ENCODE measurements around the gene GNG2. TPM values are rescaled to one million over a fixed set of nuclear protein-coding genes. Genes with fewer than 3 reads are reported as not detected.

GNG2 gene
- total RNA-seq, 1 experiment from 2014 or later, result 7.0 TPM

DNA sequence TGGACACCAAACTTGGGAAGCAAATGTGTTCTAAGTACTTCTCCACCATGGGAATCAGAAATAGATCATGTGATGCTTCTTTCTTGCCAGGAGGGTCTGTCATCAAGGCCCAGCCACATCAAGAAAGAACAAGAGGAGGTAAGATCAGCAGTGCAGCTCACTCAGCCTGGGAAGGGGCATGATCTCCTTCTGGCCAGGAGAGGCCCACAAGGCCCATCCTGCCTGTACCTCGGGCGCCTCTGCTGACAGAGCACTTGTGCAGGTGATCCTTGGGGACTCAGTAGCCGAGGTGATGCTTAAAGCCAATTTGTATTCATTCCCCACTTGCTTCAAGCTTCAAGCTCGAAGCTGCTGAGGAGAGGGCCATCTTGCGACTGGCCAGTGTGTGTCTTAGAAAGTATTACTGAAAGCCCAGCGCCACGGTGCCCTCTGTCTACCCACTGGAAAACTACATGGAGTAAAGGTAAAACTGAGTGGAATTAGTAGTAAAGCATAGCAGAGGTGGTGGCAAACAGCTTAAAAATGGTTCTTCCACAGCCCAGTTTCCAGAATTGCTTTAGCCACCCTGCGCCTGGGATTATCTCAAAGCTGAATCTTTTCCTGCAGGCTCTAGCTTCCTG lies 155.1 kb downstream of the GNG2 start:
- H3K4me3 Mint-ChIP-seq, result no peak overlapping the region
- no peak overlapping the region for H2BK15ac ChIP-seq (ENCODE audit: low read depth, low read length)
- H3K14ac ChIP-seq (ENCODE audit: insufficient read depth, low read length), result no peak overlapping the region
- no peak overlapping the region for H2AK5ac ChIP-seq (ENCODE audit: insufficient read length, low read length)
- H3K27me3 ChIP-seq (ENCODE audit: insufficient read depth, low read length), result no peaks in the 10 kb centered on the region
- no peak overlapping the region for H2BK20ac ChIP-seq (ENCODE audit: low read depth, low read length, poor library complexity, severe bottlenecking)
- H4K20me1 ChIP-seq (ENCODE audit: control insufficient read depth, insufficient read depth, insufficient read length), result no peaks in the 10 kb centered on the region
- no peak overlapping the region for H3K4me2 ChIP-seq (ENCODE audit: insufficient read depth, insufficient read length, low read length)
- H4K8ac ChIP-seq (replicated peaks; ENCODE audit: insufficient read length, low read depth, low read length), result no peak overlapping the region
- WGBS (ENCODE audit: extremely low coverage, insufficient read length, low lambda C conversion rate), result no CpG with 5 or more reads among the region's 8 CpGs
- H3T11ph ChIP-seq (ENCODE audit: low read length), result no peak overlapping the region
- H2BK12ac ChIP-seq (ENCODE audit: insufficient read length, low read depth, low read length), result no peak overlapping the region
- H3K18ac ChIP-seq (ENCODE audit: insufficient read length, low read depth, low read length), result no peak overlapping the region
- no peak overlapping the region for H3K27ac ChIP-seq (ENCODE audit: insufficient read length, low read depth, low read length)
- H3K4me1 ChIP-seq (ENCODE audit: insufficient read depth, low read length), result peaks cover 2% of the 10 kb centered on the region; the same call in 1 of the 2 replicates
- no peaks in the 10 kb centered on the region for H3K79me2 ChIP-seq (ENCODE audit: insufficient read depth, low read length)
- no peak overlapping the region for H3K27ac Mint-ChIP-seq
- no peaks in the 10 kb centered on the region for H3K9me3 Mint-ChIP-seq
- no peak overlapping the region for H2BK120ac ChIP-seq (ENCODE audit: low read depth, low read length, poor library complexity, severe bottlenecking)
- H3K36me3 Mint-ChIP-seq (ENCODE audit: insufficient read depth in 1 of 3, low read depth in 3 of 3), result peaks cover 9 to 17% (median 12%) of the 10 kb centered on the region in 3 experiments; a peak in 6 of 7 replicates
- peaks cover 40 to 48% of the 10 kb centered on the region in 2 experiments for H3K4me1 Mint-ChIP-seq
- no peaks in the 10 kb centered on the region; the same call in 1 of the 2 replicates for H3K27me3 Mint-ChIP-seq (ENCODE audit: low read depth)
- H2AFZ ChIP-seq (ENCODE audit: low read length), result no peak overlapping the region
- H3K23ac ChIP-seq (ENCODE audit: insufficient read length, low read depth, low read length), result no peak overlapping the region
- no peak overlapping the region for H3K56ac ChIP-seq (ENCODE audit: insufficient read length, low read depth, low read length)
- no peak overlapping the region for H2BK5ac ChIP-seq (ENCODE audit: insufficient read length, low read length)
- no peaks in the 10 kb centered on the region for H3K79me1 ChIP-seq (ENCODE audit: insufficient read depth, low read depth, low read length, poor library complexity, severe bottlenecking)
- H3K23me2 ChIP-seq (ENCODE audit: insufficient read length, low read depth, low read length, poor library complexity, severe bottlenecking), result no peaks in the 10 kb centered on the region
- TF ChIP-seq, protein P1, sequence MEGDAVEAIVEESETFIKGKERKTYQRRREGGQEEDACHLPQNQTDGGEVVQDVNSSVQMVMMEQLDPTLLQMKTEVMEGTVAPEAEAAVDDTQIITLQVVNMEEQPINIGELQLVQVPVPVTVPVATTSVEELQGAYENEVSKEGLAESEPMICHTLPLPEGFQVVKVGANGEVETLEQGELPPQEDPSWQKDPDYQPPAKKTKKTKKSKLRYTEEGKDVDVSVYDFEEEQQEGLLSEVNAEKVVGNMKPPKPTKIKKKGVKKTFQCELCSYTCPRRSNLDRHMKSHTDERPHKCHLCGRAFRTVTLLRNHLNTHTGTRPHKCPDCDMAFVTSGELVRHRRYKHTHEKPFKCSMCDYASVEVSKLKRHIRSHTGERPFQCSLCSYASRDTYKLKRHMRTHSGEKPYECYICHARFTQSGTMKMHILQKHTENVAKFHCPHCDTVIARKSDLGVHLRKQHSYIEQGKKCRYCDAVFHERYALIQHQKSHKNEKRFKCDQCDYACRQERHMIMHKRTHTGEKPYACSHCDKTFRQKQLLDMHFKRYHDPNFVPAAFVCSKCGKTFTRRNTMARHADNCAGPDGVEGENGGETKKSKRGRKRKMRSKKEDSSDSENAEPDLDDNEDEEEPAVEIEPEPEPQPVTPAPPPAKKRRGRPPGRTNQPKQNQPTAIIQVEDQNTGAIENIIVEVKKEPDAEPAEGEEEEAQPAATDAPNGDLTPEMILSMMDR (conservative IDR thresholded peaks at IDR 0.05), result peak; percentile 63
- no peak overlapping the region for H3K9ac ChIP-seq (ENCODE audit: extremely low read depth, insufficient read length, low read length)
- no peaks in the 10 kb centered on the region for H3K9me3 ChIP-seq (ENCODE audit: control insufficient read depth, low read depth, low read length)
- peak; percentile 67 for DNase-seq
- no peak overlapping the region for H3K4ac ChIP-seq (ENCODE audit: low read depth, low read length)
- H4K91ac ChIP-seq (ENCODE audit: insufficient read length, low read depth, low read length), result no peak overlapping the region
- H4K5ac ChIP-seq (ENCODE audit: insufficient read length, low read depth, low read length), result no peak overlapping the region
